HG03064 (cell line): ENCODE measurements around the gene SCN2A.
A peak's percentile ranks its signal among the peaks of the same experiment; 100 is the strongest.
"Not testable (repeated sequence)": the region's sequence is repeated elsewhere in the genome, so short reads cannot be mapped to it uniquely, and the experiment has no call there.

Experiments
- ATAC-seq: cut with Tn5 transposase; IDR thresholded peaks from one replicate; pipeline ENCODE4 v1.9.1; 2021; ENCODE audit warnings: low read depth; ENCODE audit not compliant: unreplicated experiment

Gene SCN2A

GRCh38 chr2:165311949-165312348, 72.7 kb downstream of the SCN2A start:
- no peak for ATAC-seq

- ATAC-seq: no peak
Measured at GRCh38 chr2:165312999-165313398, 73.8 kb downstream of the SCN2A start.

GRCh38 chr2:165313509-165313908, 74.3 kb downstream of the SCN2A start:
- no peak for ATAC-seq

GRCh38 chr2:165328272-165328671, 89.1 kb downstream of the SCN2A start:
- no peak for ATAC-seq

GRCh38 chr2:165344276-165344675, 105.1 kb downstream of the SCN2A start:
- ATAC-seq: not testable (repeated sequence)

GRCh38 chr2:165348441-165348840, 109.2 kb downstream of the SCN2A start:
- ATAC-seq: no peak

- no peak for ATAC-seq
Measured at GRCh38 chr2:165349181-165349580, 110.0 kb downstream of the SCN2A start.

GRCh38 chr2:165357758-165358157, 118.5 kb downstream of the SCN2A start:
- peak; percentile 73 for ATAC-seq

- no peak for ATAC-seq
Measured at GRCh38 chr2:165361514-165361913, 122.3 kb downstream of the SCN2A start.

- no peak for ATAC-seq
Measured at GRCh38 chr2:165369131-165369897, 130.1 kb downstream of the SCN2A start.

GRCh38 chr2:165369898-165370296, 130.7 kb downstream of the SCN2A start:
- ATAC-seq: no peak

GRCh38 chr2:165371356-165371755, 132.1 kb downstream of the SCN2A start:
- ATAC-seq: no peak

GRCh38 chr2:165373278-165374010, 134.2 kb downstream of the SCN2A start:
- no peak for ATAC-seq

- ATAC-seq: no peak
Measured at GRCh38 chr2:165376571-165376975, 137.4 kb downstream of the SCN2A start.

GRCh38 chr2:165382362-165382761, 143.1 kb downstream of the SCN2A start:
- ATAC-seq: no peak

- no peak for ATAC-seq
Measured at GRCh38 chr2:165390875-165391274, 151.7 kb downstream of the SCN2A start.

- ATAC-seq: no peak
Measured at GRCh38 chr2:165391791-165392190, 152.6 kb downstream of the SCN2A start.

- ATAC-seq: not testable (repeated sequence)
Measured at GRCh38 chr2:165398603-165399002, 159.4 kb downstream of the SCN2A start.

- no peak for ATAC-seq
Measured at GRCh38 chr2:165401285-165401852, 162.2 kb downstream of the SCN2A start.

- ATAC-seq: no peak
Measured at GRCh38 chr2:165402162-165402561, 162.9 kb downstream of the SCN2A start.

GRCh38 chr2:165406173-165406572, 167.0 kb downstream of the SCN2A start:
- no peak for ATAC-seq

- no peak for ATAC-seq
Measured at GRCh38 chr2:165407466-165407865, 168.3 kb downstream of the SCN2A start.
